Keratinocyte (primary cell): ENCODE results near the gene MMEL1. TPM values are rescaled to one million over a fixed set of nuclear protein-coding genes. Genes with fewer than 3 reads are reported as not detected.

Experiments used
- DNase-seq: peaks from one replicate; pipeline ENCODE4 v3.0.0-alpha.2; 2011; ENCODE audit warnings: low read depth, missing footprints, low spot score
- FAIRE-seq: peaks from 2 replicates; lab custom pipeline; 2011; peaks lifted over from hg19 to GRCh38; lab: Jason Lieb, UNC
- H2AFZ ChIP-seq: 2 replicates; pipeline ENCODE4 v1.6.0; 2012; ENCODE audit warnings: low read length, control low read depth, inconsistent platforms; ENCODE audit not compliant: control insufficient read depth
- H3K27ac ChIP-seq: 2 replicates; pipeline ENCODE4 v1.5.1; 2011; ENCODE audit warnings: low read length; ENCODE audit not compliant: control insufficient read depth, insufficient read depth
- H3K27me3 ChIP-seq: 3 replicates; pipeline ENCODE4 v1.6.0; 2011; ENCODE audit warnings: low read length; ENCODE audit not compliant: control insufficient read depth, insufficient read depth; ENCODE audit errors: extremely low read depth
- H3K36me3 ChIP-seq, 2 experiments: 2 replicates in 1 of 2; 3 replicates in 1 of 2; pipeline ENCODE4 v1.5.1; 2011; ENCODE audit warnings: low read length in 2 of 2, mild to moderate bottlenecking in 1 of 2; ENCODE audit not compliant: control insufficient read depth in 2 of 2, insufficient read depth in 2 of 2; ENCODE audit errors: extremely low read depth in 1 of 2
- H3K4me1 ChIP-seq: 3 replicates; pipeline ENCODE4 v1.5.1; 2011; ENCODE audit warnings: low read length; ENCODE audit not compliant: control insufficient read depth, insufficient read depth; ENCODE audit errors: extremely low read depth
- H3K4me2 ChIP-seq: 3 replicates; pipeline ENCODE4 v1.6.0; 2011; ENCODE audit warnings: low read depth, low read length; ENCODE audit not compliant: control insufficient read depth, insufficient read depth; ENCODE audit errors: extremely low read depth
- H3K4me3 ChIP-seq, 3 experiments: fragments of 200-600 bp in 1 of 3; sonication (generic) in 1 of 3; 2 replicates in 2 of 3; 3 replicates in 1 of 3; pipeline ENCODE4 v1.5.1; 2011 to 2016; ENCODE audit warnings: low read length in 3 of 3, mild to moderate bottlenecking in 3 of 3, control low read depth in 2 of 3, inconsistent platforms in 1 of 3, low read depth in 1 of 3, mixed read lengths in 1 of 3, mixed run types in 1 of 3, moderate library complexity in 1 of 3; ENCODE audit not compliant: control insufficient read depth in 2 of 3, insufficient read depth in 2 of 3; ENCODE audit errors: extremely low read depth in 1 of 3
- H3K79me2 ChIP-seq: 2 replicates; pipeline ENCODE4 v1.6.0; 2012; ENCODE audit warnings: low read length; ENCODE audit not compliant: control insufficient read depth, insufficient read depth
- H3K9ac ChIP-seq: 3 replicates; pipeline ENCODE4 v1.6.0; 2011; ENCODE audit warnings: low read length; ENCODE audit not compliant: control insufficient read depth, insufficient read depth; ENCODE audit errors: extremely low read depth
- H3K9me1 ChIP-seq: 3 replicates; pipeline ENCODE4 v1.6.0; 2011; ENCODE audit warnings: low read length; ENCODE audit not compliant: control insufficient read depth, insufficient read depth; ENCODE audit errors: extremely low read depth
- H3K9me3 ChIP-seq: 2 replicates; pipeline ENCODE4 v1.5.1; 2012; ENCODE audit warnings: low read depth, low read length; ENCODE audit not compliant: control insufficient read depth
- H4K20me1 ChIP-seq: 3 replicates; pipeline ENCODE4 v1.6.0; 2011; ENCODE audit warnings: low read length; ENCODE audit not compliant: control insufficient read depth, insufficient read depth; ENCODE audit errors: extremely low read depth
- EZH2 ChIP-seq: IDR thresholded peaks from one replicate; pipeline ENCODE4 v1.6.1; 2012; ENCODE audit warnings: inconsistent platforms, mild to moderate bottlenecking, low read length, moderate library complexity
- dilution Hi-C: fragments of 300-500 bp; cut with MboI; formaldehyde crosslinking; loops from one replicate; pipeline ENCODE4 v1.7.0; 2020; ENCODE audit warnings: low sequenced_read_pairs; ENCODE audit not compliant: extremely low pct_ligation_motif_present
- polyA plus RNA-seq, 5 experiments: library from polyadenylated mRNA; depleted of rRNA in 3 of 5; stranded (reverse) in 3 of 5; stranded (forward) in 1 of 5; unstranded in 1 of 5; fragments of >200 nt; gene quantifications; 1 replicate in 1 of 5; 2 replicates in 3 of 5; 3 replicates in 1 of 5; pipeline versions ENCODE4 v1.2.1 to v1.2.3, GENCODE V29; 2011 to 2012; ENCODE audit warnings: missing spikeins in 2 of 5, low read depth in 1 of 5, low replicate concordance in 1 of 5
- TF ChIP-seq, protein P1 (sequence below), 3 experiments: IDR thresholded peaks in 1 of 3; conservative IDR thresholded peaks in 1 of 3; optimal IDR thresholded peaks in 1 of 3; 2 replicates in 2 of 3; 3 replicates in 1 of 3; pipeline versions ENCODE3 to v1.5.1; 2011; ENCODE audit warnings: low read length in 3 of 3, mild to moderate bottlenecking in 3 of 3, moderate library complexity in 2 of 3, control low read depth in 1 of 3, inconsistent platforms in 1 of 3; ENCODE audit not compliant: insufficient read depth in 2 of 3; ENCODE audit errors: extremely low read depth in 1 of 3

The MMEL1 gene
- polyA plus RNA-seq, 1 donor (not counting 4 experiments of a cell fraction or from before 2014, with no cell fraction given): not detected

- DNase-seq: no peak
Measured at GRCh38 chr1:2585318-2586092, 47.3 kb downstream of the MMEL1 start.

GRCh38 chr1:2584686-2585317 is 48.0 kb downstream of the MMEL1 start:
- H3K4me2 ChIP-seq: no peak overlapping the region
- no peak for DNase-seq
- no peak overlapping the region for H3K9ac ChIP-seq

More at GRCh38 chr1:2585318-2586092, 47.3 kb downstream of the MMEL1 start:
- Histone ChIP-seq H3K4me1 (peaks cover 8% of the 10 kb centered on the region), H3K27ac (peak overlapping the region; percentile 11), H2AFZ (peak overlapping the region; percentile 63), H3K36me3 (no peaks in the 10 kb centered on the region), H3K79me2 (no peaks in the 10 kb centered on the region), H3K9me1 (no peaks in the 10 kb centered on the region), H3K4me3 (peak overlapping the region; percentile 59 to 74 (median 70)), H3K9me3 (no peaks in the 10 kb centered on the region), H3K9ac (peak overlapping the region; percentile 65), H3K27me3 (peaks cover 4% of the 10 kb centered on the region), H4K20me1 (no peaks in the 10 kb centered on the region), H3K4me2 (peak overlapping the region; percentile 88)
- TF ChIP-seq EZH2: no peak
- TF ChIP-seq, protein P1, sequence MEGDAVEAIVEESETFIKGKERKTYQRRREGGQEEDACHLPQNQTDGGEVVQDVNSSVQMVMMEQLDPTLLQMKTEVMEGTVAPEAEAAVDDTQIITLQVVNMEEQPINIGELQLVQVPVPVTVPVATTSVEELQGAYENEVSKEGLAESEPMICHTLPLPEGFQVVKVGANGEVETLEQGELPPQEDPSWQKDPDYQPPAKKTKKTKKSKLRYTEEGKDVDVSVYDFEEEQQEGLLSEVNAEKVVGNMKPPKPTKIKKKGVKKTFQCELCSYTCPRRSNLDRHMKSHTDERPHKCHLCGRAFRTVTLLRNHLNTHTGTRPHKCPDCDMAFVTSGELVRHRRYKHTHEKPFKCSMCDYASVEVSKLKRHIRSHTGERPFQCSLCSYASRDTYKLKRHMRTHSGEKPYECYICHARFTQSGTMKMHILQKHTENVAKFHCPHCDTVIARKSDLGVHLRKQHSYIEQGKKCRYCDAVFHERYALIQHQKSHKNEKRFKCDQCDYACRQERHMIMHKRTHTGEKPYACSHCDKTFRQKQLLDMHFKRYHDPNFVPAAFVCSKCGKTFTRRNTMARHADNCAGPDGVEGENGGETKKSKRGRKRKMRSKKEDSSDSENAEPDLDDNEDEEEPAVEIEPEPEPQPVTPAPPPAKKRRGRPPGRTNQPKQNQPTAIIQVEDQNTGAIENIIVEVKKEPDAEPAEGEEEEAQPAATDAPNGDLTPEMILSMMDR (optimal IDR thresholded peaks at IDR 0.05 in 1 of 3, IDR thresholded peaks at IDR 0.05 in 1 of 3, conservative IDR thresholded peaks at IDR 0.05 in 1 of 3; ENCODE audit: extremely low read depth in 1 of 3, insufficient read depth in 2 of 3, low read length in 3 of 3): no peak
- dilution Hi-C loops: no loop called here
- FAIRE-seq: no peak

More at GRCh38 chr1:2584686-2585317, 48.0 kb downstream of the MMEL1 start:
- Histone ChIP-seq H3K9me3 (no peaks in the 10 kb centered on the region), H3K4me3 (no peak overlapping the region), H4K20me1 (no peaks in the 10 kb centered on the region), H3K9me1 (no peaks in the 10 kb centered on the region), H3K27ac (no peak overlapping the region), H3K79me2 (no peaks in the 10 kb centered on the region), H3K4me1 (peaks cover 8% of the 10 kb centered on the region), H2AFZ (no peak overlapping the region), H3K27me3 (peaks cover 4% of the 10 kb centered on the region), H3K36me3 (no peaks in the 10 kb centered on the region)
- dilution Hi-C loops: no loop called here
- TF ChIP-seq, protein P1 (optimal IDR thresholded peaks at IDR 0.05 in 1 of 3, IDR thresholded peaks at IDR 0.05 in 1 of 3, conservative IDR thresholded peaks at IDR 0.05 in 1 of 3; ENCODE audit: extremely low read depth in 1 of 3, insufficient read depth in 2 of 3, low read length in 3 of 3): no peak
- TF ChIP-seq EZH2: no peak
- no peak for FAIRE-seq
